OCI-LY1 (cell line): ENCODE results near the gene LRRC8B.

ENCODE experiments used
- H2AFZ ChIP-seq: fragments of 200-600 bp; sonication (generic), shearing (Covaris generic); 2 replicates; pipeline ENCODE4 v1.6.0; 2014; ENCODE audit warnings: antibody characterized with exemption, mild to moderate bottlenecking, low read length
- H3F3A ChIP-seq: fragments of 200-600 bp; sonication (generic), shearing (Covaris generic); 2 replicates; pipeline ENCODE4 v1.6.0; 2014; ENCODE audit warnings: mild to moderate bottlenecking, antibody characterized with exemption, low read length, moderate library complexity; ENCODE audit not compliant: insufficient read depth
- H3K27ac ChIP-seq: fragments of 200-600 bp; sonication (generic); 2 replicates; pipeline ENCODE4 v1.5.1; 2014; ENCODE audit warnings: low read length, mixed run types, mild to moderate bottlenecking, low read depth; ENCODE audit not compliant: poor library complexity, severe bottlenecking
- H3K27me3 ChIP-seq: fragments of 200-600 bp; sonication (generic); 2 replicates; pipeline ENCODE4 v1.6.0; 2014; ENCODE audit warnings: antibody characterized with exemption, mild to moderate bottlenecking, low read length, moderate library complexity; ENCODE audit not compliant: insufficient read depth
- H3K36me3 ChIP-seq: fragments of 200-600 bp; sonication (generic); 2 replicates; pipeline ENCODE4 v1.6.1; 2014; ENCODE audit warnings: mild to moderate bottlenecking, antibody characterized with exemption, low read length, moderate library complexity, mixed read lengths; ENCODE audit not compliant: insufficient read depth
- H3K4me1 ChIP-seq: fragments of 200-600 bp; sonication (generic); 2 replicates; pipeline ENCODE4 v1.5.1; 2014; ENCODE audit warnings: mild to moderate bottlenecking, low read length, moderate library complexity; ENCODE audit not compliant: insufficient read depth, severe bottlenecking
- H3K4me2 ChIP-seq: fragments of 200-600 bp; sonication (generic), shearing (Covaris generic); 2 replicates; pipeline ENCODE4 v1.6.1; 2014; ENCODE audit warnings: low read length
- H3K4me3 ChIP-seq: fragments of 200-600 bp; sonication (generic); 2 replicates; pipeline ENCODE4 v1.5.1; 2014; ENCODE audit warnings: low read length, low read depth, mild to moderate bottlenecking, mixed read lengths; ENCODE audit not compliant: poor library complexity, severe bottlenecking
- H3K79me2 ChIP-seq: fragments of 200-600 bp; shearing (Covaris generic); 2 replicates; pipeline ENCODE4 v1.6.1; 2016; ENCODE audit warnings: mixed run types, low read length, mixed read lengths; ENCODE audit not compliant: insufficient read depth
- H3K9ac ChIP-seq: fragments of 200-600 bp; sonication (generic), shearing (Covaris generic); 2 replicates; pipeline ENCODE4 v1.6.1; 2014; ENCODE audit warnings: mild to moderate bottlenecking, low read length, mixed read lengths
- H3K9me2 ChIP-seq: fragments of 200-600 bp; sonication (generic), shearing (Covaris generic); 2 replicates; pipeline ENCODE4 v1.6.1; 2014; ENCODE audit warnings: low read depth, mild to moderate bottlenecking, low read length, mixed read lengths
- H3K9me3 ChIP-seq: fragments of 200-600 bp; shearing (Covaris generic); 2 replicates; pipeline ENCODE4 v1.6.1; 2014; ENCODE audit warnings: low read length, mixed read lengths
- H4K20me1 ChIP-seq: fragments of 200-600 bp; sonication (generic), shearing (Covaris generic); 2 replicates; pipeline ENCODE4 v1.6.0; 2016; ENCODE audit warnings: mild to moderate bottlenecking, low read length; ENCODE audit not compliant: insufficient read depth
- EZH2 ChIP-seq: fragments of 200-600 bp; sonication (generic), shearing (Covaris generic); IDR thresholded peaks from 2 replicates; pipeline ENCODE4 v1.8.0; 2017; ENCODE audit warnings: borderline replicate concordance, mixed run types, mild to moderate bottlenecking, antibody characterized with exemption, low read length, moderate library complexity, mixed read lengths
- TF ChIP-seq, protein P1 (sequence below): fragments of 200-600 bp; sonication (generic), shearing (Covaris generic); IDR thresholded peaks from 2 replicates; pipeline ENCODE4 v1.5.1; 2017; ENCODE audit warnings: mild to moderate bottlenecking, antibody characterized with exemption, low read length, moderate library complexity, mixed read lengths

LRRC8B gene

DNA sequence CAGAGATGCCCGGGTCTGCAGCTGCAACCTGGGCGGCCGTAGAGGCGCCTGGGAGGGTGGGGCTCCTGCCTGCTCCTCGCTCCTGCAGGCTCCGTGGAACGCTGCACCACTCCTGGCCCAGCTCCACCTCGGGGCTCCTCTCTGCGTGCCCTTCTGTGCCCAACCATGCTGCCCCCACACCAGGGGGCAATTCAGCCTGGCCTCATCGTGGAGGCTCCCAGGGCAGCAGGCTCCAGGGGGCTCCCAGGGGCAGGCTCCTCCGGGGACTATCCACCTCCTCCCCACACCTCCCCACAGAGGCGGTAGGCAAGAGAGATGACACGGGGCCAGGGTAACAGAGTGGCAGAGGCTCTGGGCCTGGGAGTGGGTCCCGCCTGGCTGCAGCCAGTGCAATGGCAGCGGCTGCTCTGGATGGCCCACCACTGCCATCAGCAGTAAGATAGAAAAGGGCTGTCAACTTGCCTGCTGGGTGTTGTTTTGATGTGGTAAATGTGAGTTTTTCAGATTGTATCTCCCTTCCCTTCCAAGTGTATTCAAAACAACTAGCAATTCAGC lies 85.9 kb downstream of the LRRC8B start:
- Histone ChIP-seq H2AFZ (no peak overlapping the region), H3K4me1 (peaks cover 56% of the 10 kb centered on the region), H3K79me2 (no peaks in the 10 kb centered on the region), H3K9me3 (no peaks in the 10 kb centered on the region), H3K27me3 (no peaks in the 10 kb centered on the region), H3K36me3 (no peaks in the 10 kb centered on the region), H3K9ac (no peak overlapping the region; the same call in 1 of the 2 replicates), H3K9me2 (no peaks in the 10 kb centered on the region), H4K20me1 (no peaks in the 10 kb centered on the region), H3F3A (no peaks in the 10 kb centered on the region), H3K4me2 (no peak overlapping the region; the same call in 1 of the 2 replicates), H3K4me3 (no peak overlapping the region), H3K27ac (peak overlapping the region; percentile 51)
- no peak for TF ChIP-seq EZH2
- TF ChIP-seq, protein P1, sequence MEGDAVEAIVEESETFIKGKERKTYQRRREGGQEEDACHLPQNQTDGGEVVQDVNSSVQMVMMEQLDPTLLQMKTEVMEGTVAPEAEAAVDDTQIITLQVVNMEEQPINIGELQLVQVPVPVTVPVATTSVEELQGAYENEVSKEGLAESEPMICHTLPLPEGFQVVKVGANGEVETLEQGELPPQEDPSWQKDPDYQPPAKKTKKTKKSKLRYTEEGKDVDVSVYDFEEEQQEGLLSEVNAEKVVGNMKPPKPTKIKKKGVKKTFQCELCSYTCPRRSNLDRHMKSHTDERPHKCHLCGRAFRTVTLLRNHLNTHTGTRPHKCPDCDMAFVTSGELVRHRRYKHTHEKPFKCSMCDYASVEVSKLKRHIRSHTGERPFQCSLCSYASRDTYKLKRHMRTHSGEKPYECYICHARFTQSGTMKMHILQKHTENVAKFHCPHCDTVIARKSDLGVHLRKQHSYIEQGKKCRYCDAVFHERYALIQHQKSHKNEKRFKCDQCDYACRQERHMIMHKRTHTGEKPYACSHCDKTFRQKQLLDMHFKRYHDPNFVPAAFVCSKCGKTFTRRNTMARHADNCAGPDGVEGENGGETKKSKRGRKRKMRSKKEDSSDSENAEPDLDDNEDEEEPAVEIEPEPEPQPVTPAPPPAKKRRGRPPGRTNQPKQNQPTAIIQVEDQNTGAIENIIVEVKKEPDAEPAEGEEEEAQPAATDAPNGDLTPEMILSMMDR, result no peak

- no peaks in the 10 kb centered on the region for H4K20me1 ChIP-seq
- H3K79me2 ChIP-seq, result no peaks in the 10 kb centered on the region
- no peaks in the 10 kb centered on the region for H3K27me3 ChIP-seq
- H2AFZ ChIP-seq, result no peak overlapping the region
- H3K27ac ChIP-seq, result no peak overlapping the region
- H3K4me3 ChIP-seq, result no peak overlapping the region
- H3K4me2 ChIP-seq, result no peak overlapping the region
- TF ChIP-seq, protein P1, result no peak
- no peak for TF ChIP-seq EZH2
- H3K4me1 ChIP-seq, result peaks cover 50% of the 10 kb centered on the region
- H3F3A ChIP-seq, result no peaks in the 10 kb centered on the region
- H3K36me3 ChIP-seq, result no peaks in the 10 kb centered on the region
- H3K9ac ChIP-seq, result no peak overlapping the region
- no peaks in the 10 kb centered on the region for H3K9me2 ChIP-seq
- no peaks in the 10 kb centered on the region for H3K9me3 ChIP-seq
These were observed 87.1 kb downstream of the LRRC8B start for GRCh38 chr1:89611721-89612120.

DNA sequence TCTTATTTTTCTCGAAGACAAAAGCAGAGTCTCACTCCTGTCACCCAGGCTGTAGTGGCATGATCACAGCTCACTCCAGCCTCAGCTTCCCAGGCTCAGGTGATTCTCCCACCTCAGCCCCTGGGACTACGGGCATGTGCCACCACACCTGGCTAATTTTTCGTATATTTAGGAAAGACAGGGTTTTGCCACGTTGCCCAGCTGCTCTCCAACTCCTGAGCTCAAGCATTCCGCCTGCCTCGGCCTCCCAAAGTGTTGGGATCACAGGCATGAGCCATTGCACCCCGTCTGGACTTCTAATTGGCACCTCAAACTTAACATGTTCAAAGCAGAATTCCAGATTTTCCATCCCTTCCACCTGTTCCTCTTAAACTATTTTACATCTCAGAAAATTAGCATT lies 89.3 kb downstream of the LRRC8B start:
- Histone ChIP-seq H2AFZ (no peak overlapping the region), H3K27me3 (no peaks in the 10 kb centered on the region), H4K20me1 (no peaks in the 10 kb centered on the region), H3K9me2 (no peaks in the 10 kb centered on the region), H3F3A (no peaks in the 10 kb centered on the region), H3K9me3 (0 out of 2 replicates have a peak, but pooled peaks cover 4% of the 10 kb centered on the region), H3K36me3 (peaks cover 4% of the 10 kb centered on the region; the same call in 1 of the 2 replicates), H3K4me1 (peaks cover 28% of the 10 kb centered on the region), H3K27ac (no peak overlapping the region), H3K9ac (no peak overlapping the region), H3K4me2 (no peak overlapping the region), H3K4me3 (no peak overlapping the region), H3K79me2 (no peaks in the 10 kb centered on the region)
- TF ChIP-seq, protein P1, result no peak
- TF ChIP-seq EZH2, result no peak
